Stimulated activated CD4-positive, alpha-beta T cell treated with anti-CD3 and anti-CD28 coated beads, Interleukin-4, amount 100 ng/mL, for 4 hours (primary cell): ENCODE results near the gene AP1AR.

Experiments
- DNase-seq, 2 experiments: peaks; one replicate each; pipeline ENCODE4 v3.0.0-alpha.2; 2020

AP1AR gene

GRCh38 chr4:112222219-112222955 is 9.2 kb upstream of the AP1AR start:
- no peak for DNase-seq

- DNase-seq = no peak
These were observed 6.4 kb upstream of the AP1AR start for GRCh38 chr4:112225157-112225556.

- peak; percentile 95 to 96 for DNase-seq
These were observed 458 bp upstream of the AP1AR start for GRCh38 chr4:112230879-112231778.

- peak; percentile 26 to 52 for DNase-seq
These were observed 3.5 kb downstream of the AP1AR start for GRCh38 chr4:112234952-112235609.

GRCh38 chr4:112236040-112236439 is 4.5 kb downstream of the AP1AR start:
- DNase-seq = no peak

- no peak for DNase-seq
These were observed 7.2 kb downstream of the AP1AR start for GRCh38 chr4:112238833-112239232.

- no peak for DNase-seq
These were observed 13.8 kb downstream of the AP1AR start for GRCh38 chr4:112245383-112245782.

GRCh38 chr4:112247021-112247420 is 15.4 kb downstream of the AP1AR start:
- no peak for DNase-seq

- DNase-seq = no peak
These were observed 19.5 kb downstream of the AP1AR start for GRCh38 chr4:112251019-112251643.

- no peak for DNase-seq
These were observed 20.6 kb downstream of the AP1AR start for GRCh38 chr4:112252234-112252633.

GRCh38 chr4:112253382-112254000 is 21.9 kb downstream of the AP1AR start:
- DNase-seq = no peak

GRCh38 chr4:112257098-112257497 is 25.5 kb downstream of the AP1AR start:
- no peak for DNase-seq

GRCh38 chr4:112266823-112267222 is 35.2 kb downstream of the AP1AR start:
- no peak for DNase-seq

GRCh38 chr4:112270051-112270450 is 38.5 kb downstream of the AP1AR start:
- DNase-seq = no peak

- no peak for DNase-seq
These were observed 39.2 kb downstream of the AP1AR start for GRCh38 chr4:112270640-112271421.

GRCh38 chr4:112272292-112272691 is 40.7 kb downstream of the AP1AR start:
- no peak for DNase-seq

- DNase-seq = no peak
These were observed 43.4 kb downstream of the AP1AR start for GRCh38 chr4:112274959-112275358.

- no peak for DNase-seq
These were observed 44.5 kb downstream of the AP1AR start for GRCh38 chr4:112276113-112276512.

GRCh38 chr4:112277220-112277619 is 45.6 kb downstream of the AP1AR start:
- no peak for DNase-seq

GRCh38 chr4:112277705-112278448 is 46.3 kb downstream of the AP1AR start:
- no peak for DNase-seq
